GM18508 (cell line): ENCODE data around the gene KCNQ1OT1.

ENCODE experiments used
- ATAC-seq: cut with Tn5 transposase; IDR thresholded peaks from one replicate; pipeline ENCODE4 v1.9.1; 2021; ENCODE audit warnings: moderate number of reproducible peaks; ENCODE audit not compliant: insufficient read depth, unreplicated experiment

The KCNQ1OT1 gene

GRCh38 chr11:2722955-2723354 lies 23.2 kb upstream of the KCNQ1OT1 start:
- ATAC-seq: no peak

GRCh38 chr11:2721210-2721916 lies 21.6 kb upstream of the KCNQ1OT1 start:
- no peak for ATAC-seq

DNA sequence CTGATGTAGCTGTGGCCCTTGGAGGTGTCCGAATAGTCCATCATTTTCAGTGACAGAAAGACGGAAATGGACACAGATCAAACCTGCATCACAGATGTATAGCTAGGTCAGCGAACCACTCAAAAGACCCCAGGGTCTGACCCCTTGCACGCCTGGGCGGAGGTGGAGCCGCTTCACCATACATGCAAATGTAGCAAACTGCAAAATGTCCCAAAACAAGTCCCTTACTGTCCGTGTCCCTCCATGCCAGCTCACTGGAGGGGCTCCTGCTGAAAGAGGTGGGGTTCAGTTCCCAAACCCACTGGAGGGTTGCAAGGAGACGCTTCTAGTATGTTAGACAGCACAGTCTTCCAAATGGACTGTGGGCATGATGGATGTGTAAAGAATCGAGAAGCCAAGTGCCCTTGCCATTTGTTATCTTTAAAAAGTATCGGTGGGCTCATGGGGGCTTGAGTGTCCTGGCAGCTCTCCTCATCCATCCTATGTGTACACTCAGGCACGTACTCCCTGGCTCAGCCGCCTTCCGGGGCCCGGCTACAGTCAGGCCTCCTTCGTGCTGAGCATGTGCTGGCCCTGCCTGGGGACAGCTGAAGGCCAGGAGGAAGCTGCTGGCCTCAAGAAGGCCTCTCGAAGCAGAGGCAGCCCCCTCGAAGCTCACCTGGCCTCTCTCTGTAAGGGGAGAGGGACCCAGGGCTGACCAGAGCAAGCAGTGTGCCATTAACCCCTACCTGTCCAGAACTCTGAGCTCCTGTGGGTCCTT lies 20.2 kb upstream of the KCNQ1OT1 start:
- no peak for ATAC-seq

GRCh38 chr11:2718817-2719438 lies 19.1 kb upstream of the KCNQ1OT1 start:
- ATAC-seq: no peak

GRCh38 chr11:2717561-2718325 lies 17.9 kb upstream of the KCNQ1OT1 start:
- ATAC-seq: no peak

DNA sequence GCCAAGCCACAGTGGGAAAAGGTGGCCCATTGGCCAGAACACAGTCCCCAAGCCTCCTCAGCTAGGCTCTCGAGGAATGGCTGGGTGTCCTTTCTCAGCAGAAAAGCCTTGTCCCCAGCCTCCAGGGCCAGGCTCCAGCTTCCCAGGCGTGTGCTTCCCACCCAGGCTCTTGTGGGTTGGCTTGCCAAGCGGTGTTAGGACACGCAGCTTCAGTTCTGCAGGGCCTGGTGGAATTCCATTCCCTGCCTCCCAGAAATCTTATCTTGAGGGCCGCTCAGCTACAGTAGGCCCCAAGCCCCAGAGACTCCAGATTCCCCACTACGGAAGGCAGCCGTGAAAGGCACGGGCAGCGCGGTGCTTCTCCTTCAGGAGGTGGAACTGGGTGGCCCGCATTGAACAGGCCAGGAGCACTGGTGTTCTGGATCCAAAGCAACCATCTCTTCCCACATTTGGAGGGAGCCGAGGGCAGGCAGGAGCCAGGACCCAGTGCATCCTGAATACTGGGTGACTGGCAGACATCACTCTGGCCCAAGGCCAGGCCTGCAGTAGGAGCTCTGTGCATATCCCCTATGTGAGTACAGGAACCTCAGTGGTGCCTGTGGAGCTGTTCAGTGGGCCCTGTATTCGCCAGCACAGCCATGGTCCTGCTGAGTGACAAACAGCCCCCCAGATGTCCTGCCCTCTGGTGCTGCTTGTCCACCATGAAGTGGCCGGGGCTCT lies 16.7 kb upstream of the KCNQ1OT1 start:
- no peak for ATAC-seq

GRCh38 chr11:2715716-2716350 lies 16.0 kb upstream of the KCNQ1OT1 start:
- ATAC-seq: no peak

DNA sequence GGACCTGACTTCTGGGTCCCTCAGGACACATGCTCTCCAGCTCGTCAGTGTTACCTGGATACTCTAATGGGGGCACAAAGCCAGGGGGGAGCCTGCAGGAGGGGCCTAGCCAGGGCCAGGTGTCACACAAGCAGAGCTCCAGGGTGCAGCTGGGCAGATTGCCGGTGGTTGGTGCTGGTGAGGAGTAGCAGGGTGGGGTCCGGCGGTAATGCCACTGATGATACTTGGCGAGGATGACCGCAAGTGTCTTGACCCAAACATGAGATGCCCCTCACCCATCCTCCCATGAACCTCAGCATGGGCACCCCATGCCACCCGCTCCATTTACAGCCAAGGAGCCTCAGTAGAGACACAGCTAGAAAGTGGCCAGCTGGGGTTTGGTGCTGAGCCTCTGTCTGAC lies 15.1 kb upstream of the KCNQ1OT1 start:
- ATAC-seq: no peak

DNA sequence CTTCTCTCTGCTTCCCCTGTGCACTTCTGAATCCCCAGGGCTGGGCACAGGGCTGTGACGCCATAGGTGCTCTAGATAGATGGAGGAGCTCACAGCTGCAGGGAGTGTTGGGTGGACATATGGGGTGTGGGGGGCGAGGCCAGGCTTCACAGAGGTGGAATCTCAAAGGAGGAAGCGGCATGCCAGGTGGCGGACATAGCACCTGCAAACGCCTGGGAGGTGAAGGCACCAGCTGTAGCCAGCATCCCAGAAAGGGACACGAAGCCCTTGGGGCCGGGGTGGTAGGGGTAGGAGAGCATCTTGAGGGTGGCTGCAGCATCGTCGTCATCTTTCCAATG lies 14.6 kb upstream of the KCNQ1OT1 start:
- ATAC-seq: no peak

GRCh38 chr11:2713661-2714462 lies 14.1 kb upstream of the KCNQ1OT1 start:
- no peak for ATAC-seq

DNA sequence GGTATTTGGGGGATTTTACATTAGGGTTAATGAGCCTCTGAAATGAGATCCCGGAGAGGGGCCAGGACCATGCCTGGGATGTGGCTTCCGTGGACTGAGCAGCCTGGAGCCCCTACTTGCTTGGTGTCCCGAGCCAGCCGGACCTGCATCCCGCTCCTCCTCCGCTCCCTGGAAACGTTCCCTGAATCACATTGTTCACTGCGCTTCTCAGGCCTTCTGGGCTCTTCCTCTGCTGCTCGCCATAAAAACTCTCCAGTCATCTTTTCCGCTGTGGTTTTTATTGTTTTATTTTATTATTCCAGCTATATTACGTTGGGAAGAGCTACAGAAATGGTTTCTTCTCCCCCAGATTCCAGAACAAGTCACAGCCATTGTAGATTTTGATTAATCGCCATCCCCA lies 13.3 kb upstream of the KCNQ1OT1 start:
- ATAC-seq: no peak

DNA sequence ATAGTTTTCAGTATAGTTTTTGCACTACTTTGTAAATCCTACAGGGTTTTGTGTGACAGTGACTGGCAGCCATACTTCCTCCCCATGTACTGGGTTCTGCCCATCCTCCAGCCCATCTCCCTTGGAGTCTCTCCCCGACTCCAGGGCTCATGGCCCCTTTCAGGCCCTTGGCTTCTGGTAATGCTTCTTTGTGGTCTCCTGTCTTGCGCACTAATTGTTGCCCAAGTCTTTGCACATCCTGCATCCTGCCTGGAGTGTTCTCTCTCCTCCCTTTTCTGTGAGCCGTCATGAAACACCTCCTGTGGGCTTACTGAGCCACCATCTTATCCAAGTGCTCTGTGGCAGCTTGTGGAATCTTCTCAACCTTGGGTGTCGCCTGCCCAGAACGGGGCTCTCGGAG lies 11.4 kb upstream of the KCNQ1OT1 start:
- ATAC-seq: no peak

DNA sequence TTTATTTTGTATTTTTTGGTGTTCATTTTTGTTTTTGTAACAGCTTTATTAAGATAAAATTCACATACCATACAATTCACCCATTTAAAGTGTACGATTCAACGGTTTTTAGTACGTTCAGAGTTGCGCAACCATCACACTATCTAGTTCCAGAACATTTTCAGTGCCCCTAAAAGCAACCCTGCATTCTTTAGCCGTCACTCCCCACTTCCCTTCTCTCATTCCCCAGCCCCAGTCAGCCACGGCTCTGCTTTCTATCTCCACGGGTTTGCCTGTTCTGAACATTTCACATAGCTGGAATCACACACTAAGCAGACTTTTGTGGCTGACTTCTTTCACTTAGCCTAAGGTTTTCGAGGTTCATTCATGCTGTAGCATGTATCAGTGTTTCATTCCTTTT lies 9.6 kb upstream of the KCNQ1OT1 start:
- ATAC-seq: no peak

DNA sequence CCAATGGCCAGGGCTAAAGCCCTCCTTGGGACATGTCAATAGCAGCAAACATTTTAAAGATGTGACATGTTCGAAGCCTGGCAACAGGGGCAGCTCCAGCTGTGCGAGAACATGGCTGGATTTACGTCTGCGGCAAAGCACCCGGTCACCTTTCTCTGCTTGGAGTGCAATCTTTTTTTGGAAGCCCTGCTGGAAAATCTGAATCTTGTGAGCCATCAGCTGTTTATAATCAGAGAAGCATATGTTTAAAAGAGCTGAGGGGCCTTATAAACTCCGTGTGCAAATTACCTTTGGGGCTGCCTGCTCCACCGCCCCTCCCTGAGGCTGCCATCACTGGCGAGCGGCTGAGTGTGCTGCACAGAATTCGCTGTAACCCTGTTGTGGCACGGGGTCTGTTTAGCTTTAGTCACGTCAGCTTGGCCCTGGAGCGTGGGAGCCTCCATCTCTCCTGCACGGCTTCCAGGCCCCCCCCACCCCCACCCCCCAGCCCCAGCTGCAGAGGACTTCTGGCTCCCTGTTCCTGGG lies 9.0 kb upstream of the KCNQ1OT1 start:
- ATAC-seq: no peak

DNA sequence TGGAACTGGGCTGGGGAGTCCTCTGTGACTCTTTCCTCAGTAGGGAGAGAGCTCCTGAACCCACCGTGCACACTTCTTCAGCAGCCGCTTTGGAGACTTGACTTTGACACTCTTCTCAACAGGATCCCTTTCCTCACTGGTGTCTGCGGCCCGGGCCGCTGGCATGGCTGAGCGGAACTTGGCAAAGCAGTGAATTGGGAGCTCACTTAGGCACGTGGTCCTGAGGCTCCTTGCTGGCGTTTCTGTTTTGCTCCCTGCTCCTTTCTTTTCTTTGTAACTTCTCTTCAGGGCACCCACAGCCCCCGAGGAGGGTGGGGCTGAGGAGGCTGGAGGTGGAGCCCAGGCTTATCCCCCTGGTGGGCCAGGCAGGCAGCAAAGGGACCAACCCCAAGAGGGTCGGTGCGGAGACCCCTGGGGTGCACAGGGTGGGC lies 8.4 kb upstream of the KCNQ1OT1 start:
- no peak for ATAC-seq

DNA sequence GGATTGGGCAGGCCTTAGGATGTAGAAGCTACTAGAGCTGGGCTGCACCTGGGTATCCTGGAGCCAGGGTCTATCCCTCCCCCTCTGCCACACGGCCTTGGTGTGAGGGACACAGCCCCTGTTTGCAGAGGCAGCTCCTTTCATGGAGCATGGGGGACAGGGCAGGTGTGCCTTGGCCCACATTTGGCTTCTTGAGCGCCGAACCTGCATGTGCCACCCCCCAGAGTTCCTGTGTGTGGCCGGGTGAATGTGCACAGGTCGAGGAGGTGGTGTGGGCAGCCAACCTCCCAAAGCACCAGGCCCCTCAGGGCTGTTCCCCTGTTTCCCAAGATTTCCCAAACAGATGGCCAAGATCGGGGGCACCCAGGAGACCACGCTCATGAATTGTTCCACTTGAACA lies 7.9 kb upstream of the KCNQ1OT1 start:
- no peak for ATAC-seq

GRCh38 chr11:2706321-2706720 lies 6.5 kb upstream of the KCNQ1OT1 start:
- no peak for ATAC-seq

DNA sequence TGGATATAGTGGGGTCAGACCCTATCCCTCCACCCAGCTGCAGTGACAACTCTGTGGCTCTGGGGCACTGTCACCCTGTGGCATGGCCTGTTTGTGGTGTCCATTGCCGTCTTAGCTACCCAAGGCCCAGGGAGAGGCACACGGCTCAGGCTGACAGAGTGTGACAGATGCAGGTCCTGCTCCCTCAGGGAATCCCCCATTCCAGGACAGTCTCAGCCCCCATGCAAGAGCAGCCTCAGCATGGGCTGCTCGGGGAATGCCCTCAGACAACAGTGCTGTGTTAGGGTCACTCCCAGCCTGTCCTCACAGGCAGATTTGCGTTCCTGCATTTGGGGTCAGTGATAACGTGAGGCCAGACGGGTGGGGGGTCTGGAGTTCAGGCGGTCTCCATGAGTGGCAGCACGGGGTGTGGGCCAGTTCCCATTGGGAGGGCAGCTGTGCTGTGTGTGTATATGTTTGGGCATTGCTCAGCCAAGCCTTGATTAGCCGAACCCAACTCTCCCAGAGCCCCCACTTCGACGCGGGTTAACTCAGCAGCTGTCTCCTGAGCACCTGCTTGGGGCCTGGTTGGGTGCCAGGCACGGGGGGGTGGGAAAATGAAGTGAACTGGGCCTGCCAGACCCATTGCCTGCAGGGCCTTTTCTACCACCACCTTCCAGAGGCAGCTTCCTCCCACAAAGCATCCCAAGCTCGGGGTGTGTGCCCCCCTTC lies 5.3 kb upstream of the KCNQ1OT1 start:
- no peak for ATAC-seq
